Uterus (tissue), 2 donors: ENCODE results near the gene ZSWIM6.

Experiments used
- POLR2A ChIP-seq, 2 donors: fragments of 450-650 bp; IDR thresholded peaks; one replicate each; pipeline ENCODE4 v1.6.1; 2016; ENCODE audit warnings: antibody characterized with exemption in 2 of 2, mild to moderate bottlenecking in 1 of 2, moderate library complexity in 1 of 2
- TF ChIP-seq, protein P1 (sequence below), 4 experiments: fragments of 200-600 bp in 2 of 4; fragments of 450-650 bp in 2 of 4; sonication (generic) in 2 of 4; IDR thresholded peaks; one replicate each; pipeline ENCODE4 v1.5.1; 2016 to 2019; ENCODE audit warnings: antibody characterized with exemption in 4 of 4, mild to moderate bottlenecking in 2 of 4, moderate library complexity in 1 of 4

DNA sequence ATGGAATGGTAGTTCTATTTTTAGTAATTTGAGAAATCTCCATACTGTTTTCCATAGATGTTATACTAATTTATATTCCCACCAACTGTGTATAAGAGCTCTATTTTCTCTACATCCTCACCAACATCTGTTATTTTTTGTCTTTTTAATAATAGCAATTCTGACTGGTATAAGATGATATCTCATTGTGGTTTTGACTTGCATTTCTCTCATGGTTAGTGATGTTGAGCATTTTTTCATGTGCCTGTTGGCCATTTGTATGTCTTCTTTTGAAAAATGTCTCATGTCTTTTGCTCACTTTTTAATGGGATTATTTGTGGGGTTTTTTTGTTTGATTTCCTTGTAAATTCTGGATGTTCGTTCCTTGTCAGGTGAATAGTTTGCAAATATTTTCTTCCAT lies 154.4 kb downstream of the ZSWIM6 start:
- TF ChIP-seq, protein P1, sequence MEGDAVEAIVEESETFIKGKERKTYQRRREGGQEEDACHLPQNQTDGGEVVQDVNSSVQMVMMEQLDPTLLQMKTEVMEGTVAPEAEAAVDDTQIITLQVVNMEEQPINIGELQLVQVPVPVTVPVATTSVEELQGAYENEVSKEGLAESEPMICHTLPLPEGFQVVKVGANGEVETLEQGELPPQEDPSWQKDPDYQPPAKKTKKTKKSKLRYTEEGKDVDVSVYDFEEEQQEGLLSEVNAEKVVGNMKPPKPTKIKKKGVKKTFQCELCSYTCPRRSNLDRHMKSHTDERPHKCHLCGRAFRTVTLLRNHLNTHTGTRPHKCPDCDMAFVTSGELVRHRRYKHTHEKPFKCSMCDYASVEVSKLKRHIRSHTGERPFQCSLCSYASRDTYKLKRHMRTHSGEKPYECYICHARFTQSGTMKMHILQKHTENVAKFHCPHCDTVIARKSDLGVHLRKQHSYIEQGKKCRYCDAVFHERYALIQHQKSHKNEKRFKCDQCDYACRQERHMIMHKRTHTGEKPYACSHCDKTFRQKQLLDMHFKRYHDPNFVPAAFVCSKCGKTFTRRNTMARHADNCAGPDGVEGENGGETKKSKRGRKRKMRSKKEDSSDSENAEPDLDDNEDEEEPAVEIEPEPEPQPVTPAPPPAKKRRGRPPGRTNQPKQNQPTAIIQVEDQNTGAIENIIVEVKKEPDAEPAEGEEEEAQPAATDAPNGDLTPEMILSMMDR (IDR thresholded peaks at IDR 0.05): no peak
- no peak for TF ChIP-seq POLR2A (IDR thresholded peaks at IDR 0.05)
